Astrocyte (in vitro differentiated cells and primary cell): ENCODE results near the gene CYP3A7. TPM values are rescaled to one million over a fixed set of nuclear protein-coding genes. Genes with fewer than 3 reads are reported as not detected.
"Not testable (repeated sequence)": the region's sequence is repeated elsewhere in the genome, so short reads cannot be mapped to it uniquely, and the experiment has no call there.

ENCODE experiments used
- DNase-seq: peaks from one replicate; pipeline ENCODE4 v3.0.0-alpha.2; 2010; ENCODE audit warnings: low read depth
- FAIRE-seq: peaks from 2 replicates; lab custom pipeline; 2011; peaks lifted over from hg19 to GRCh38; lab: Jason Lieb, UNC
- H2AFZ ChIP-seq: 2 replicates; pipeline ENCODE4 v1.6.0; 2012; ENCODE audit warnings: low read depth, low read length, inconsistent platforms
- H3K27ac ChIP-seq: 2 replicates; pipeline ENCODE4 v1.5.1; 2011; ENCODE audit warnings: low read depth, low read length, inconsistent platforms
- H3K27me3 ChIP-seq: 2 replicates; pipeline ENCODE4 v1.6.0; 2011; ENCODE audit warnings: low read length, inconsistent platforms; ENCODE audit not compliant: insufficient read depth
- H3K36me3 ChIP-seq: 2 replicates; pipeline ENCODE4 v1.5.1; 2011; ENCODE audit warnings: low read length, inconsistent platforms; ENCODE audit not compliant: insufficient read depth
- H3K4me1 ChIP-seq: 2 replicates; pipeline ENCODE4 v1.5.1; 2011; ENCODE audit warnings: low read length, inconsistent platforms; ENCODE audit not compliant: insufficient read depth
- H3K4me2 ChIP-seq: 2 replicates; pipeline ENCODE4 v1.6.0; 2012; ENCODE audit warnings: low read length, inconsistent platforms
- H3K4me3 ChIP-seq: 2 replicates; pipeline ENCODE4 v1.5.1; 2011; ENCODE audit warnings: low read depth, mild to moderate bottlenecking, low read length, inconsistent platforms; ENCODE audit not compliant: insufficient read depth
- H3K79me2 ChIP-seq: 2 replicates; pipeline ENCODE4 v1.6.0; 2012; ENCODE audit warnings: mild to moderate bottlenecking, low read length, inconsistent platforms; ENCODE audit not compliant: insufficient read depth
- H3K9ac ChIP-seq: 2 replicates; pipeline ENCODE4 v1.6.0; 2012; ENCODE audit warnings: mild to moderate bottlenecking, low read length, inconsistent platforms
- H3K9me3 ChIP-seq: 2 replicates; pipeline ENCODE4 v1.5.1; 2012; ENCODE audit warnings: low read depth, mild to moderate bottlenecking, low read length, inconsistent platforms; ENCODE audit not compliant: insufficient read depth
- H4K20me1 ChIP-seq: 2 replicates; pipeline ENCODE4 v1.6.0; 2012; ENCODE audit warnings: low read length, inconsistent platforms; ENCODE audit not compliant: insufficient read depth
- H3K27ac Mint-ChIP-seq: one replicate; pipeline ENCODE4 v1.8.0; 2021; ENCODE audit warnings: mild to moderate bottlenecking, mixed read lengths; ENCODE audit not compliant: unreplicated experiment
- H3K27me3 Mint-ChIP-seq: one replicate; pipeline ENCODE4 v1.8.0; 2021; ENCODE audit warnings: low read depth, mixed read lengths; ENCODE audit not compliant: unreplicated experiment
- H3K36me3 Mint-ChIP-seq: one replicate; pipeline ENCODE4 v1.8.0; 2021; ENCODE audit warnings: low read depth, mixed read lengths; ENCODE audit not compliant: unreplicated experiment
- H3K4me1 Mint-ChIP-seq: one replicate; pipeline ENCODE4 v1.8.0; 2021; ENCODE audit warnings: low read depth, mixed read lengths; ENCODE audit not compliant: unreplicated experiment
- H3K4me3 Mint-ChIP-seq: one replicate; pipeline ENCODE4 v1.8.0; 2021; ENCODE audit warnings: mild to moderate bottlenecking, moderate library complexity, mixed read lengths; ENCODE audit not compliant: unreplicated experiment
- H3K9me3 Mint-ChIP-seq: one replicate; pipeline ENCODE4 v1.8.0; 2021; ENCODE audit warnings: mild to moderate bottlenecking, mixed read lengths; ENCODE audit not compliant: unreplicated experiment
- CTCF ChIP-seq: IDR thresholded peaks from 2 replicates; pipeline ENCODE4 v1.5.1; 2011; ENCODE audit warnings: low read depth, mild to moderate bottlenecking, inconsistent platforms, low read length, moderate library complexity; ENCODE audit not compliant: insufficient read depth
- EZH2 ChIP-seq: IDR thresholded peaks from 2 replicates; pipeline ENCODE4 v1.6.1; 2012; ENCODE audit warnings: mild to moderate bottlenecking, low read length, inconsistent platforms; ENCODE audit not compliant: insufficient read depth
- total RNA-seq: library from RNA; stranded (reverse); gene quantifications from 2 replicates; pipeline ENCODE4 v1.2.1, GENCODE V29; 2021

Gene CYP3A7
- total RNA-seq, 1 donor from 2014 or later: not detected

GRCh38 chr7:99707096-99707495 lies 27.9 kb downstream of the CYP3A7 start:
- H3K27me3 ChIP-seq: no peaks in the 10 kb centered on the region
- H4K20me1 ChIP-seq: no peaks in the 10 kb centered on the region
- H3K36me3 Mint-ChIP-seq: no peaks in the 10 kb centered on the region
- H3K4me3 ChIP-seq: no peak overlapping the region
- no peaks in the 10 kb centered on the region for H3K4me1 ChIP-seq
- H3K4me3 Mint-ChIP-seq: no peak overlapping the region
- no peaks in the 10 kb centered on the region for H3K79me2 ChIP-seq
- H3K9me3 Mint-ChIP-seq: peaks cover 3% of the 10 kb centered on the region
- no peak overlapping the region for H2AFZ ChIP-seq
- TF ChIP-seq EZH2 (no peak), CTCF (no peak)
- no peak overlapping the region for H3K4me2 ChIP-seq
- H3K27me3 Mint-ChIP-seq: peaks cover 2% of the 10 kb centered on the region
- FAIRE-seq (no peak), DNase-seq (peak; percentile 31)
- H3K27ac Mint-ChIP-seq: no peak overlapping the region
- peaks cover 14% of the 10 kb centered on the region for H3K9me3 ChIP-seq
- H3K36me3 ChIP-seq: no peaks in the 10 kb centered on the region
- H3K4me1 Mint-ChIP-seq: no peaks in the 10 kb centered on the region
- no peak overlapping the region for H3K9ac ChIP-seq
- no peak overlapping the region for H3K27ac ChIP-seq

GRCh38 chr7:99699946-99700345 lies 35.0 kb downstream of the CYP3A7 start:
- no peak overlapping the region for H3K9ac ChIP-seq
- H3K27me3 Mint-ChIP-seq: peaks cover 2% of the 10 kb centered on the region
- H3K4me3 Mint-ChIP-seq: no peak overlapping the region
- H3K4me1 Mint-ChIP-seq: peaks cover 2% of the 10 kb centered on the region
- H2AFZ ChIP-seq: no peak overlapping the region
- no peaks in the 10 kb centered on the region for H3K36me3 Mint-ChIP-seq
- DNase-seq: no peak
- H3K27ac ChIP-seq: no peak overlapping the region
- no peak overlapping the region for H3K4me3 ChIP-seq
- no peaks in the 10 kb centered on the region for H4K20me1 ChIP-seq
- no peak for FAIRE-seq
- H3K4me2 ChIP-seq: no peak overlapping the region
- peaks cover 4% of the 10 kb centered on the region for H3K9me3 Mint-ChIP-seq
- no peaks in the 10 kb centered on the region for H3K4me1 ChIP-seq
- H3K79me2 ChIP-seq: no peaks in the 10 kb centered on the region
- no peaks in the 10 kb centered on the region for H3K27me3 ChIP-seq
- H3K27ac Mint-ChIP-seq: no peak overlapping the region
- no peak for TF ChIP-seq EZH2
- no peak for TF ChIP-seq CTCF
- no peaks in the 10 kb centered on the region for H3K9me3 ChIP-seq
- no peaks in the 10 kb centered on the region for H3K36me3 ChIP-seq

- H3K27ac Mint-ChIP-seq: peak overlapping the region; percentile 44
- not testable (repeated sequence) for H3K4me2 ChIP-seq, H3K4me1 Mint-ChIP-seq, H3K4me3 Mint-ChIP-seq, H3K36me3 Mint-ChIP-seq, H3K9me3 Mint-ChIP-seq, H3K9ac ChIP-seq, H3K4me1 ChIP-seq, H2AFZ ChIP-seq, H3K79me2 ChIP-seq, FAIRE-seq, DNase-seq, H3K4me3 ChIP-seq, H3K27me3 ChIP-seq, H3K36me3 ChIP-seq, H3K9me3 ChIP-seq, H4K20me1 ChIP-seq, H3K27ac ChIP-seq, H3K27me3 Mint-ChIP-seq
Observed at GRCh38 chr7:99698867-99699730, 35.9 kb downstream of the CYP3A7 start.
